BLaER1 treated with 17β-estradiol and CSF1 and Interleukin-3, amounts not matched to agents 10 nM and 100 nM (cell line): ENCODE data around the gene FLT1.
A peak's percentile ranks its signal among the peaks of the same experiment; 100 is the strongest.

Source experiments
- H3K27ac ChIP-seq, 11 experiments: shearing (Covaris generic); formaldehyde crosslinking; 2 replicates each; pipeline ENCODE4 v1.8.1; 2022
- H3K27me3 ChIP-seq, 11 experiments: shearing (Covaris generic); formaldehyde crosslinking; 2 replicates each; pipeline ENCODE4 v1.8.1; 2022
- H3K36me3 ChIP-seq, 11 experiments: shearing (Covaris generic); formaldehyde crosslinking; 2 replicates each; pipeline ENCODE4 v1.8.1; 2022
- H3K4me1 ChIP-seq, 10 experiments: shearing (Covaris generic); formaldehyde crosslinking; 2 replicates each; pipeline ENCODE4 v1.8.1; 2022
- H3K4me2 ChIP-seq, 11 experiments: shearing (Covaris generic); formaldehyde crosslinking; 2 replicates each; pipeline ENCODE4 v1.8.1; 2022
- H3K4me3 ChIP-seq, 10 experiments: shearing (Covaris generic); formaldehyde crosslinking; 2 replicates each; pipeline ENCODE4 v1.8.1; 2022
- H3K9ac ChIP-seq, 11 experiments: shearing (Covaris generic); formaldehyde crosslinking; 2 replicates each; pipeline ENCODE4 v1.8.1; 2022
- H3K9me3 ChIP-seq, 11 experiments: shearing (Covaris generic); formaldehyde crosslinking; replicated peaks in 1 of 11; 2 replicates each; pipeline ENCODE4 v1.8.1; 2022
- H4K20me1 ChIP-seq, 11 experiments: shearing (Covaris generic); formaldehyde crosslinking; 2 replicates each; pipeline ENCODE4 v1.8.1; 2022
- Cebpa-rat ChIP-seq, 11 experiments: shearing (Covaris generic); IDR thresholded peaks; 2 replicates each; pipeline ENCODE4 v1.8.1; 2022

The FLT1 gene

DNA sequence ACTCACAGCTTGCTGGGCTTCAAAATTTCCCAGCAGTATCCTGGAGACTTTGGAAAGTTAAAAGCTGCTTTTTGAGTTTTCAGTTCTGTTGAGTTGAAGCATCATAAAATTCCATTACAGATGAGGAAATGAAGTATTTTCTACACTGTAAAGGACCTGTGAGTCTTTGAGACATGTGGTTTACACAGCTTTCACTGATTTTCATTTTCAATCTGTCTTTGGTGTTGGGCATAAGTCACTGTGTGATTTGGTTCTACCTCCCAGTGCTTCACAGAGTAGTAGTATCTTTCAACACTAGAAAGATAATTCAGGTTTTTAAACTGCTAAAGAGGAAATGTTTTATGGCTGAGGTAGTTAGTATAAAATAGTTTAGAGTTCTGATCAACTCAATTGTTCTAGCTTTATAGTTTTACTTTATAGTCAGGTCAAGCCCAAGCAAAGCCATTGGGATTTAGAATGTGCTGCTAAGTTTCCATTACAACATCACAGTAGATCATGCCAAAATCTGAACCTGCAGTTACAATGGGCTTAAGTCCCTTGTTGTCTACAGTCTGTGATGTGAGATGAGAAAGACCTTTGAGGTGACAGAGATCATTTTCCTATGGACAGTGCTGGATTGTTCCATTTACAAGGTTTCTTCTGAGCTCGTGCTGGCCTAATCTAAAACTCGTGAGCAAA, 161.6 kb downstream of the FLT1 start:
- Histone ChIP-seq H3K4me1 (peaks cover 0 to 19% (median 9%) of the 10 kb centered on the region in 10 experiments; a peak in 11 of 20 replicates), H3K4me3 (no peak overlapping the region), H3K9ac (no peak overlapping the region), H3K9me3 (peaks cover 0 to 8% (median 0%) of the 10 kb centered on the region in 11 experiments; a peak in 2 of 22 replicates), H3K27me3 (peaks cover 0 to 29% (median 0%) of the 10 kb centered on the region in 11 experiments; a peak in 4 of 22 replicates), H3K27ac (no peak overlapping the region), H4K20me1 (no peaks in the 10 kb centered on the region; a peak in 1 of 22 replicates), H3K4me2 (no peak overlapping the region), H3K36me3 (peaks cover 21 to 87% (median 66%) of the 10 kb centered on the region in 11 experiments; a peak in 21 of 22 replicates)
- no peak for TF ChIP-seq Cebpa-rat (IDR thresholded peaks at IDR 0.05)

DNA sequence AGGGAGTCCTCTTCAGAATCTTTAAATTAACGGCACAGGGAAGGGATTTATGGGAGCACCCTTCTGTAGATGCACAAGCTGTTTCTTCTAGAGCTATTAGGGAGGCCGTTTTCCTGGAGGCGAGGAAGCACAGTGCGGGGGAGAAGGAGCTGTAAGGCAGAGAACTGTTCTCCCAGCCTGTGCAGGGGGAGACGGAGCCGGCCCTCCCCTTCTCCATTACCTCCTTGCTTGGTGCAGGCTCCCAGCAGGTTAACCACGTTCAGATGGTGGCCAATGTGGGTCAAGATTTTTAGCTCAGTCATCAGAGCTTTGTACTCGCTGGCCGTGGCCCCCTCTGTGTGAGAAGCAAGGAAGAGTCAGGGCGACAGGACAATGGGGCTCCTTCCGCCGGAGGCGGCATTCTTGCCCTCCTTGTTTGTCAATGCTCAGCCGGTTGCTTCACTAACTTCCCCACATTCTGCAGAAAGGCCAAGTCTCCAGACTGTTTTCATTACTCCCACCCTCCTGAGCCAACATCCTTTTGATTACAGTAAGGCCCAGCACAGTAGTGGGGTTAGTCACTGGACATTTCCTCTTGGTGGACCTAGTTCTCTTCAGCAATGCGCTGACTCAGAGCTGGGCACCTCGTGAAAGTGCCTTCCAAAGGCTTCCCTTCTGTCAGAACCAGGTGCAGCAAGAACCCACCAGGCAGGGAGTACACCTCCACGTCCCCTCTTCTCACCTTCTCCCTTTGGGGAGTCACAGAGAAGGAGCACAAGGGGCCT, 165.4 kb downstream of the FLT1 start:
- Histone ChIP-seq H3K4me2 (peak overlapping the region in 2 of 11 experiments; percentile 20 to 47; a peak in 5 of 22 replicates), H3K4me3 (no peak overlapping the region)

DNA sequence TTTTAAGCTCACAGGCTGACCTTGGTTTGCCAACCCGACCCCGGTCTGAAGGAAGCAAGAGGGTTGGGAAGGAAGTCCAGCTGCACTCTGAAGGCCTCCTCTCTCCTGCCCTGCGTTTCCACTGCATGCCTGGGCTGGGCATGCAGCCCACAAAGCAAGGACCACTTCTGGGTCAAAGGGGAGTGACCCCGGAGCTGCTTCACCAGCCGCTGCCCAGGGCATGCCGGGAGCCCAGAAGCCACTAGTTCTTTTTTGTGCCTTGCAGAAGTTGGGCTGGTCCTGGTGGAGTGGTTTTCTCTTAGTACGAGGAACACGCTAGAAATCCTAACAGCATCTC, 166.7 kb downstream of the FLT1 start:
- no peak for TF ChIP-seq Cebpa-rat (IDR thresholded peaks at IDR 0.05)
- Histone ChIP-seq H3K27ac (no peak overlapping the region), H4K20me1 (no peaks in the 10 kb centered on the region; a peak in 1 of 22 replicates), H3K27me3 (no peaks in the 10 kb centered on the region; a peak in 1 of 22 replicates), H3K9ac (no peak overlapping the region), H3K36me3 (peaks cover 14 to 59% (median 35%) of the 10 kb centered on the region in 11 experiments; a peak in 20 of 22 replicates), H3K9me3 (peaks cover 0 to 11% (median 0%) of the 10 kb centered on the region in 11 experiments; a peak in 3 of 22 replicates), H3K4me2 (no peak overlapping the region), H3K4me1 (peaks cover 15 to 35% (median 24%) of the 10 kb centered on the region in 10 experiments), H3K4me3 (no peak overlapping the region)

More for the DNA sequence above, 165.4 kb downstream of the FLT1 start:
- no peak for TF ChIP-seq Cebpa-rat (IDR thresholded peaks at IDR 0.05)
- Histone ChIP-seq H3K27me3 (no peaks in the 10 kb centered on the region; a peak in 2 of 22 replicates), H3K9ac (no peak overlapping the region), H3K9me3 (peaks cover 0 to 11% (median 0%) of the 10 kb centered on the region in 11 experiments; a peak in 3 of 22 replicates), H4K20me1 (no peaks in the 10 kb centered on the region; a peak in 1 of 22 replicates), H3K27ac (no peak overlapping the region; a peak in 1 of 22 replicates), H3K4me1 (peaks cover 10 to 28% (median 16%) of the 10 kb centered on the region in 10 experiments), H3K36me3 (peaks cover 17 to 72% (median 49%) of the 10 kb centered on the region in 11 experiments; a peak in 21 of 22 replicates)

DNA sequence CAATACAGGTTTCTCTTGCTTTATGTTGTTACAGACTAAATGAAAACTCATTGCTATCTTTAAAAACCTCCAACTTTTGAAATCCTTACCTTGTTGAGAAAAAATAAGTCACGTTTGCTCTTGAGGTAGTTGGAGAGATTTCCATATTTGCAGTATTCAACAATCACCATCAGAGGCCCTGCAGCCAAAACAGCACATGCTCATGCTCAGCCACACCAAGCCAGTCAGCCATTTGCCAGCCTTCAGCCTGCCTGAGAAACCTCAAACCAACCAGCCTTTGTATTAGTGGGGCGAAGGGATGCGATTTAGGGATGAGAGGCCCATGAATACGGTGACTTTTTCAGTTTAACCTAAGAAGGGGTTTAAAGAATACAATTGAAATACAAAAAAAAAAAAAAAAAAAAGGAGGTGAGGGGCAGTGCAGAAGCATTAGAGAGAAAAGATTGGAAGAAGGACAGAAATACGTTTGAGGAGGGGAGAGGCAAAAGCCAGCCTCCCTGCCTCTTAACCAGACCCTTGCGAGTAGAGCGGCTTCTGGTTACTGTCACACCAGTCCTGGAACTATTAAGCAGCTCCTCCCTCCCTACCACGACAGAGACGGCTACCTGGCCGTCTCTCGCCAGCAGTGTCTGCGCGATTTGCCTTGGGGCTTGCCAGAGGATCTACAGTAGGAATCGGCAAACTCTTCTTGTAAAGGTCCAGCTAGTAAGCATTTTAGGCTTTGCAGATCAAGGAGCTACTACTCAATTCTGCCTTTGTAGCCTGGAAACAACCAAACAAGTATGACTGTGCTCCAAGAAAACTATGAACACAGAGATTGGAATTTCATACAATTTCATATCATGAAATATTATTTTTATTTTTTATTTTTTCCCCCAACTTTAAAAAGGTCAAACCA, 167.3 kb downstream of the FLT1 start:
- peaks cover 12 to 53% (median 30%) of the 10 kb centered on the region in 11 experiments; a peak in 19 of 22 replicates for H3K36me3 ChIP-seq
- H3K27me3 ChIP-seq = no peaks in the 10 kb centered on the region
- H3K27ac ChIP-seq = no peak overlapping the region
- TF ChIP-seq Cebpa-rat (IDR thresholded peaks at IDR 0.05) = no peak
- no peak overlapping the region for H3K4me3 ChIP-seq
- H3K4me1 ChIP-seq = peaks cover 15 to 35% (median 26%) of the 10 kb centered on the region in 10 experiments
- H3K4me2 ChIP-seq = no peak overlapping the region
- H3K9ac ChIP-seq = no peak overlapping the region
- peaks cover 0 to 11% (median 0%) of the 10 kb centered on the region in 11 experiments; a peak in 3 of 22 replicates for H3K9me3 ChIP-seq
- no peaks in the 10 kb centered on the region; a peak in 1 of 22 replicates for H4K20me1 ChIP-seq

DNA sequence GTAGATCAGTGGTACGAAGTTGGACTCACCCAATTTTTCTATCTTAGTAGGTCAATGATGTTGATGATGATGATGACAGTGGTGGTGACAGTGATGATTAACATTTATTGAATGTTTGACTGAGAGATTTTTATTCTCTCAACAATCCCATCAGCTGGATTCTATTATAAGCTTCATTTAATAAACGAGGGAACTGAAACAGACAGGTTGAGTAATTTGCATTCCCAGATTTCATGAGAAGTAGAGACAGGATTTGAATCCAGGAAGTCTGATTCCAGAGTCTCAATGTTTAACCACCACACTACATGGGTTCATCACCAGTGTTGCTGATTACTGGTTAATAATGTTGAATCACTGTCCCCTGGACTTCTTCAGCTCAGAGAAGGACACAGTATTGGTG, 168.9 kb downstream of the FLT1 start:
- Histone ChIP-seq H3K4me3 (no peak overlapping the region), H3K36me3 (peaks cover 6 to 53% (median 25%) of the 10 kb centered on the region in 11 experiments; a peak in 18 of 22 replicates), H3K9ac (no peak overlapping the region), H3K9me3 (peaks cover 0 to 11% (median 0%) of the 10 kb centered on the region in 11 experiments; a peak in 3 of 22 replicates), H3K4me2 (peak overlapping the region in 3 of 11 experiments; percentile 77 to 88 (median 84); a peak in 2 of 22 replicates), H3K27ac (no peak overlapping the region), H3K27me3 (no peaks in the 10 kb centered on the region), H4K20me1 (no peaks in the 10 kb centered on the region; a peak in 1 of 22 replicates), H3K4me1 (peaks cover 15 to 46% (median 34%) of the 10 kb centered on the region in 10 experiments)
- TF ChIP-seq Cebpa-rat (IDR thresholded peaks at IDR 0.05) = no peak

DNA sequence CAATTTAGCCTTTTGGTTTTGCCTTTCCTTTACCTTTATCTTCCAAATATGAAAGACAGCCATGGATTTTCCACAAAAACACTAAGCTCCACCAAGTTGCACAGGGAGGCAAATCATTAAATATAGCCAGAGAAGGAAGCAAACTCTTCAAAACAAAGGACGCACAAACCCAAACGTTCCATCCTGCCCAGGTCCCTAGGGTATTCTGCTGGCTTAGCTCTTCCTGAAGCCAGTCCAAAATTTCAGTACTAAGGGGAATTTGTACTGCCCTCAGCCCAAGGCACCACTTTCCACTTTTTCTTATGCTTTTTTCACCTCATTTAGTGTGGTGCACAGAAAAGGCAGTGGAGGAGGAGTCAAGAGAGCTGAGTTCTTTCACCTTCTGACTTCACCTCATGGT, 169.9 kb downstream of the FLT1 start:
- no peaks in the 10 kb centered on the region for H3K27me3 ChIP-seq
- H3K9me3 ChIP-seq = peaks cover 0 to 11% (median 0%) of the 10 kb centered on the region in 11 experiments; a peak in 3 of 22 replicates
- TF ChIP-seq Cebpa-rat (IDR thresholded peaks at IDR 0.05) = no peak
- H3K36me3 ChIP-seq = peaks cover 11 to 56% (median 31%) of the 10 kb centered on the region in 11 experiments; a peak in 20 of 22 replicates
- peak overlapping the region; percentile 34 to 90 (median 77) for H3K4me2 ChIP-seq
- peak overlapping the region in 4 of 11 experiments; percentile 11 to 44 (median 28); a peak in 5 of 22 replicates for H3K27ac ChIP-seq
- H3K4me3 ChIP-seq = peak overlapping the region in 1 of 10 experiments; percentile 0; a peak in 2 of 20 replicates
- peak overlapping the region in 4 of 11 experiments; percentile 5 to 37 (median 14); a peak in 1 of 22 replicates for H3K9ac ChIP-seq
- peaks cover 15 to 49% (median 35%) of the 10 kb centered on the region in 10 experiments for H3K4me1 ChIP-seq
- no peaks in the 10 kb centered on the region; a peak in 1 of 22 replicates for H4K20me1 ChIP-seq

DNA sequence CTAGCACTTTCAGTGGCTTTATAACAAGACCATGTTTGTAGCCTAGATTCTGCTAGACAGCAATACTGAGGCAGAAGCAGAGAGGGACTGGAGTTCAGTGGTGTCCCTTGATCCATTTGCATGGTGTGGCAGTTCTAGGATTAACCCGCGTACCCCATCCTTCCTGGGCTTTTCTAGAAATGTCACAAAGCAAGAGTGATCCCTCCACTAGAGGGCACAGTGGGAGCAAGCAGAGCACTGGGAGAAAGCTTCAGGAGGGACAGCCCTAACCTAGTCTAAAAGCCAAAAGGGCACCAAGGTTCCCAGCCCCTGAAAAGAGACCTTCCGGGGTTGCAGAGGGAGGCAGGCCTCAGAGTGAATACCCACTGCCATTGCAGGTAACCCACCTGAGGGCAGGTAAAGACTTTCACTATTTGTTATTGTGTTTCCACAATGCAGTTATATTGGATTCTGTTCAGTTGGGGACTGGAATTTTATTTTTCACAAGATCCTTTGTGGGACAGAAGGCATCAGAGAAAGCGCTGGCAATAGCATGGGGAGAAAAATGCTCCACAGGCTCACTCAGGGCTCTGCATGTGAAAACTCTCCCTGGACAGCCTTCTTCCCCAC, 170.6 kb downstream of the FLT1 start:
- Histone ChIP-seq H3K9ac (peak overlapping the region in 2 of 11 experiments; percentile 1 to 11; a peak in 1 of 22 replicates), H3K27me3 (no peaks in the 10 kb centered on the region), H4K20me1 (no peaks in the 10 kb centered on the region; a peak in 1 of 22 replicates), H3K4me3 (no peak overlapping the region), H3K27ac (peak overlapping the region in 4 of 11 experiments; percentile 11 to 44 (median 28); a peak in 6 of 22 replicates), H3K4me2 (peak overlapping the region; percentile 34 to 90 (median 77)), H3K36me3 (peaks cover 11 to 54% (median 24%) of the 10 kb centered on the region in 11 experiments; a peak in 20 of 22 replicates), H3K9me3 (peaks cover 0 to 11% (median 0%) of the 10 kb centered on the region in 11 experiments; a peak in 3 of 22 replicates), H3K4me1 (peaks cover 15 to 51% (median 35%) of the 10 kb centered on the region in 10 experiments)
- TF ChIP-seq Cebpa-rat (IDR thresholded peaks at IDR 0.05) = no peak
